ENCODE data around the gene TMED10. TPM values are rescaled to one million over a fixed set of nuclear protein-coding genes. Genes with fewer than 3 reads are reported as not detected.

Gene TMED10
- total RNA-seq, 1 donor from 2014 or later = 303 TPM

GRCh38 chr14:75158843-75159614 lies 17.4 kb downstream of the TMED10 start:
- Histone ChIP-seq H3K27ac (no peak overlapping the region), H3K9me3 (no peaks in the 10 kb centered on the region), H3K4me3 (no peak overlapping the region), H3K4me1 (peaks cover 10% of the 10 kb centered on the region), H3K36me3 (peaks cover 3% of the 10 kb centered on the region), H3K27me3 (no peaks in the 10 kb centered on the region)
- intact Hi-C loops (cut with DNase I) = no loop called here
- ATAC-seq (no peak), DNase-seq (no peak)
- no peak for TF ChIP-seq CTCF (IDR thresholded peaks at IDR 0.05)

- intact Hi-C loops (cut with DNase I) = no loop called here
- Histone ChIP-seq H3K4me3 (no peak overlapping the region), H3K27ac (no peak overlapping the region), H3K27me3 (no peaks in the 10 kb centered on the region), H3K9me3 (no peaks in the 10 kb centered on the region), H3K36me3 (peaks cover 7% of the 10 kb centered on the region), H3K4me1 (peaks cover 10% of the 10 kb centered on the region)
- TF ChIP-seq CTCF (IDR thresholded peaks at IDR 0.05) = no peak
- ATAC-seq = no peak
- no peak for DNase-seq
Measured at GRCh38 chr14:75156901-75157300, 19.5 kb downstream of the TMED10 start.

GRCh38 chr14:75156111-75156510 lies 20.3 kb downstream of the TMED10 start:
- peaks cover 15% of the 10 kb centered on the region for H3K36me3 ChIP-seq
- ATAC-seq = no peak
- no peak for TF ChIP-seq CTCF (IDR thresholded peaks at IDR 0.05)
- no peak overlapping the region for H3K4me3 ChIP-seq
- no peaks in the 10 kb centered on the region for H3K27me3 ChIP-seq
- no peaks in the 10 kb centered on the region for H3K9me3 ChIP-seq
- H3K4me1 ChIP-seq = peaks cover 10% of the 10 kb centered on the region
- no peak for DNase-seq
- intact Hi-C loops (cut with DNase I) = no loop called here
- no peak overlapping the region for H3K27ac ChIP-seq

- Histone ChIP-seq H3K4me3 (no peak overlapping the region), H3K4me1 (peaks cover 8% of the 10 kb centered on the region), H3K27ac (no peak overlapping the region), H3K9me3 (no peaks in the 10 kb centered on the region), H3K36me3 (peaks cover 23% of the 10 kb centered on the region), H3K27me3 (no peaks in the 10 kb centered on the region)
- no peak for ATAC-seq
- no peak for DNase-seq
- intact Hi-C loops (cut with DNase I) = no loop called here
- no peak for TF ChIP-seq CTCF (IDR thresholded peaks at IDR 0.05)
Measured at GRCh38 chr14:75155169-75155568, 21.2 kb downstream of the TMED10 start.

GRCh38 chr14:75153295-75153694 lies 23.1 kb downstream of the TMED10 start:
- Histone ChIP-seq H3K27ac (no peak overlapping the region), H3K36me3 (peaks cover 33% of the 10 kb centered on the region), H3K4me3 (no peak overlapping the region), H3K4me1 (peaks cover 2% of the 10 kb centered on the region), H3K9me3 (no peaks in the 10 kb centered on the region), H3K27me3 (no peaks in the 10 kb centered on the region)
- ATAC-seq = no peak
- intact Hi-C loops (cut with DNase I) = no loop called here
- no peak for TF ChIP-seq CTCF (IDR thresholded peaks at IDR 0.05)
- no peak for DNase-seq

Data from upper lobe of right lung (tissue), 1 donor.